Activated T-cell treated with anti-CD3 and anti-CD28 coated beads for 4 hours (primary cell): ENCODE data around the gene JARID2.

Experiments used
- DNase-seq: peaks from one replicate; pipeline ENCODE4 v3.0.0-alpha.2; 2020

JARID2 gene

DNA sequence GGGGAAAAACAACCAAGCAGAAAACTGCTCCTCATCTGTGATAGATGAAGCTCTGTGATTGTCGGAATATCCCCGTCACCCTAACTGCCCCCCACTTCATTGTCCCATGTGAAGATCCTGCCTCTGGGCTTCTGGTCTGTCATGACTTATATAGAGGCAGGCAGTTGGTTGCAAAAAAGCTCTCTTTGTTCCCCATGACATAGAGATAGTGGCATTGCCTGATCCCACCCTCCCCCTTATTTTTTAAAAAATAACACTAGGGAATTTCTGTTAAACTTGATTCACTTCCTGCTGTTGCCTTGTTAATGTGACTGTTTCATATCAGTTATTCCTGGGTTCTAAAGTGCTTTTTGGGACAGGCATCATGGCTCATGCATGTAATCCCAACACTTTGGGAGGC, 203.1 kb downstream of the JARID2 start:
- no peak for DNase-seq

DNA sequence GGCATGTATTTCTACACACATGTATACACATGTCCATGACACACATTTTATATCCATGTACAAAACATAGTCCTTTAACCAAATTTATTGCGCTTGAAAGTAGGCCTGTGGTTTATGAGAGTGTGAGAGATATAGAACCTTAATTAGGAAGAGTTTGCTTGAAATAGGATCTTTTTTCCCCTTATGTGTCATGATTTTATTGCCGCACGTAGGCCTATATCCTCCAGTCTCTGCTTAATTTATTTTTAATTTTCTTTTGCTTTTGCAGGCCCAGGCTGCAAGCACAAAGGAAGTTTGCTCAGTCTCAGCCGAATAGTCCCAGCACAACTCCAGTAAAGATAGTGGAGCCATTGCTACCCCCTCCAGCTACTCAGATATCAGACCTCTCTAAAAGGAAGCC, 205.9 kb downstream of the JARID2 start:
- DNase-seq: no peak

DNA sequence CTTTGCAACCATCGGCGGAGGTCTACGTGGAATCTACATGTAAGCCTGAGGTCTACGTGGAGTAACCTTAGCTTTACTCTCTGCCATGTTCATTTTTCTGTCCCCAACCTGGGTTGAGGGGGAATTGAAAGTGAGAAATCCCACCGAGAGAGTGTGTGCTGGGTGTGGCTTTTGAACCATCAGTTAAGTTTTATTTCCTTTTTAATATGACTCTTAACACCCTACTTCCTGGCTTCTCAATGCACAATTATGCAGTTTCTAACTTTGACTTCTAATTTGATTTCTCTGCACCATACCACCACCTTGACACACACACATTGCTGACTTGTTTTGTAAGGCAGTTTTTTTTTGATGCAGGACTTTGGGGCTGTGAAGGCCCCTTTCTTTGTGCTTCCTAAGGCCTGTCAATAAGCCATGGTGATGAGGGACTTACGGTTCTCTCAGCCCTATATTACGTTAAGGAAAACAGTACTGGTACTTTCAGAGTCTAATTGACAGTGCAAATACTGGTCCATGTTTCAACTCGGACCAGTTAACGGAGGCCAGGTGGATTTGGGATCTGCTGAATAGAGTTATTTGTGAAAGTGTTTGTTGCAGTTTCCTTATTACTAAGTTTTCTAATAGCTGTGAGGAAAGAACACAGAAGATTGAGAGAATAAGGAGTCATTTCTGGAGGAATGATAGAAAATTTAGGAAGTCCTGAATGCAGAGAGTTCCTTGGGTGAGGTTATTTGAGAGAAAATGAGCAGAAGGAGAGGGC, 206.5 kb downstream of the JARID2 start:
- DNase-seq: no peak

DNA sequence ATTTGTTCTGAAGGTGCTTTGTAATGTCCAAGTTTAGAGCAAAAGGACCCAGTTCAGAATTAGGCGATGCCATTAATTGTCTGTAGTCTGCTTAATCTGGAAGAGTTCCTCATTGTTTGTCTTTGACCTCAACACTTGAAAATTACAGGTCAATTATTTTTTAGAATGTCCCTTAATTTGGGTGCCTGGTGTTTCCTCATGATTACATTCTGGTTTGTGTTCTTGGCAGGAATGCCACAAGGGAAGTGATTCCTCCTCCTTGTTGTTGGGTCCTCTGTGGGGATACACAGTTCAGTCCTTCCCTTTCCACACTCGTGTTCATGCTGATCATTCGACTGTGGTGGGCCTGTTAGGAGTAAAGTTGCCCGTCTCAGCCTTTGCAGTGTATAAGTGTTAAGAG, 207.3 kb downstream of the JARID2 start:
- no peak for DNase-seq

DNA sequence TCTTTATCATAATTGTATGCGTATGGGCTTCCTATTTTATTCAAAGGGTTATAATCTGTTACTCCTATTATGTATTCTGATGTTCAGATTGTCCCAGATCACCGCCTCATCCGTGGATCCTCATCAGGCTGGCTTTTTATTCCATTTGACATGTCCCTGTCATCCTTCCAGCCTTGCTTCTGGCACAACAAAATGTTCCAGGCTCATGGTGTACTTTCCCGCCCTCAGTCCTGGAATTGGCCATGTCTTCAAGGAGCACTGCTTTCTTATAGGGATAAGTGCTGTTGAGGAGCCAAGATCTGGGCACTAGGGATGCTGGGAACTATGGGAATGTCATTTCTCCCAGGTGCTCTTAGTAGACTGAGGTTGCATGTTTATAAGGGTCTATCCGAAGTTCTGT, 207.8 kb downstream of the JARID2 start:
- no peak for DNase-seq

DNA sequence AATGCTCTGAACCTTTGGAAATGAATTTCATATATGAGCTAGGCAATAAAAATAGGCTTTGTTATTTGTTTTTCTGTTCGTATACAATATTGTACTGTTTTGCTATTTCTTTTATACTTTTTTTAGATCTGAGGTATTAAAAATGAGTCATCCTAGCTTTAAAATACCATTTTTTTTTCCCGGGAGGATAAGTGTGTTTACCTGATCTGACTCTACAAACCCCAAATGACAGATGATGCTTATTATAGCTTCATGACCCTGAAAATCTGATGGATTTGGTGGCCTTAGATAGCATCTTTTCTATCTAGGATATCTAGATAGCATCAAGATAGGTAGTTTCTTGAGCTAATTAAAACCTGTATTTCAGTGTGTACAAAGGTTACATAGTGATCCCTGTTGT, 210.6 kb downstream of the JARID2 start:
- no peak for DNase-seq

DNA sequence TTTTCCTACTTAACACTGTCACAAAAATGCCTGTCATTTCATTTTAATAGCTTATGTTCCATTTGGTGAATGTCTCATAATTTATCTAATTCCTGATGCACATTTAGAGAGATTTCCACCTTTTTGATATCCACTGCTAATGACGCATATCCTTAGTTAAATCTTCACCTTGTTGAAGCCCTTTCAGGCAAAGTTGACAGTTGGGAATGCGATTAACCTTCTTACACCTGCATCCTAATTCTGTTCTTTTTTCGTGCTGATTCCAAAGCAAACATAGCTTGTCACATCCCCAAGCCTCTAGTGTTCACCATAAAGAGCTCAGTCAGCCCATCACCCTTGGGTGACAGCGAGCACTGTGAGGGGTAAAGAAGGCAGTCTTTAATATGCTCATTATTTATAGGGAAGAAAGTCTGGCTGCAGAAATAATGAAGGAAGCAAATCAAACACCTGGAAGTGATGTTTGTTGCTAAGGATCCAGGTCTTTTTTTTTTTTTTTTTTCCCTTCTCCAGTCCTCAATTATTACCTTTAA, 211.3 kb downstream of the JARID2 start:
- DNase-seq: no peak

DNA sequence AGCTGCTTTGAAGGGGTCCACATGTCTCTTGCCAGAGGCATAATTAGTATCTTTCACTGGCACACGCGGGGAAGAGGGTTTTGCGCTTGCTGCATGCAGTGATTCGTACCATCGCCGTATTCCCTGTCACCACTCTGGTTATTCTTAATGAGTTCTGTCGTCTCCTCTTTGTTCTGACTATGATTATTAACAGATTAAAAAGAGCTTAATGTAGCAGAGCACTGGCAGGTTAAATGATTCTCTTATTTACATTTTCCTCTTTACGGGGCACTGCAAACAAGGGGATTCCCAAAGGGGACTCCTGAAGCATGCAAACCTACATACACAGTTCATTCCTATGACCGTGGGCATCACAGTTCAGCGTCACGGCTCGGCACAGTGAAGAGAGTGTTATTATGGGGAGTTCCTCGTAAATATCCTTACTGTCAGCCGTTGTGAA, 212.2 kb downstream of the JARID2 start:
- no peak for DNase-seq

DNA sequence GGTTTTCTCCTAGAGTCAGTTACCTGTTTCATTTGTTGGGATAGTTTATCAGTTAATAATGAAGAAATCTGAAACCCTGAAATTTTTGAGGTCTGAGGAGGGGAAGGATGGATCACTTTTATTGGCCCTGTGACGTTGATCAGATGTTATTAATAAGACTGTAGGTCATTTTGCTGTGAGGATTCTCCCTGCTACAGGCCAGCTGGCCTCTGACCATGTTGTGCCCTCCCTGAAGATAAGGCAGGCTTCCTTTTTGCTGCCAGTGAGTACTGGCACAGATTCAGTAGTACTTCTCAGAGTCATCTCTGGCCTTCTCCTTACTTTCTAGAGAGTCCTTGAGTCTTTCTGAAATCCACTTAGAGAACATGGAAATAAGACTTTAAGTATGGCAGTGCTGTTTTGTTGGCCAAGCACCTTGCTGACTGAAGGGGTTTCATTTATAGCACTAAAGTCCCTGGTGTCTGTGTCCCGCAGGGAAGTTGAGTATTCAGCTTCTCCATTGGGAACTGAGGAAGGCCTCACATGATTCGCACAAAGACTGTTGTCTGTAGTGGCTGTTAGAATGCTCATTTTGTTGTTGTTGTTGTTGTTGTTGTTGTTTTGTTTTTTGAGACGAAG, 214.3 kb downstream of the JARID2 start:
- DNase-seq: no peak

DNA sequence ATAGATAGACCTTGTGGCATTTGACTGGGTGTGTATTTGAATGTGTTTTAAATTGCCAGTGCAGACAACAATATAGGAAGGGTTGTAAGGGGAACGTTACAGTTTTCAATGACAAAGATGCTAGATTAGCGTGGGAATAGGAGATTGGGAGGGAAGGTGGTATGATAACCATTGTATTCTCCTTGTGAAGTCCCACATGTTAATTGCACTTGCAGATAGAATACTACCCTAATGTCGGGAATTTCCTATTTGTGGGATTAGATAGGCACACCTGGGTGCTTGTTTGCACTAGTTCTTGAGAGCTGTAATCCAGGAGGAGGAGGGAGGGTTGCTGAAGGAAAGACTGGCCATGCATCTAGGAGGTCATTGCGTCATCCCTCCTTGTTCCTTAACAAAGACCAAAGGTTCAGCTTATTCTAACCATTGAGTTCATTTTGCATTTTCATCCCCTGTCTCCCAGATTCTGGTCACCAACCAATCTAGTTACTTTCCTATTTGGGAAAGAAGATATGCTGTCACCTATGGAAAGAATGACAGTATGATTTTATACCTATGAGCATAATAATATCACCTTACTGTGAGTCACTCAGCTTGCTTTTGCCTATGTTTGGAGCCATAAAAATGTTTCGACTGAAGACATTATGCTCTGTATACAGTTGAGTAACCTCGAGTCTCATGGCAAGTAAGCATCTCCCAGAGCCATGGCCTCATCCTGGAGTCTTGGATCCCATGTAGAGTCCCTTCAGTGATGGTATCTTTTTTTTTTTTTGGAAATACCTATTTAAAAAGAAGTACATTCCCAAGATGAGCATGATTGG, 215.5 kb downstream of the JARID2 start:
- DNase-seq: no peak

DNA sequence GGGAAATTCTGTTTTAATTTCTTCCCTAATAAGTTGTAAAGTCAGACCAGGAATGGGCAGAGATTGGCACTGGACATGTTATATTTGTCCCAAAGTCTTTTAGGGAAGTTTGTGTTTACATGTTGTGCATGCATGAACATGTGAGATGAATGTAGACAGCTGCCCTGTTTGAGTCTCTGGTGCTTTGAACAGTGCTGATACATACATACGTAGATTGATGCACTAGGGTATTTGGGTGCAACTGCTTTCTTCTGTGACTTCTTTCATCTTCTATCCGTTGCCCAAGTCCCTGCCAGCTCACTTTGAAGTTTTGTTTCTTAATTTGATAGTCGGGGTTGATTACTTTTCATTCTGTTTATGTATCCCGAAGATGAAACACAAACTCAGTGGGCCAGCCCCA, 216.4 kb downstream of the JARID2 start:
- DNase-seq: no peak

DNA sequence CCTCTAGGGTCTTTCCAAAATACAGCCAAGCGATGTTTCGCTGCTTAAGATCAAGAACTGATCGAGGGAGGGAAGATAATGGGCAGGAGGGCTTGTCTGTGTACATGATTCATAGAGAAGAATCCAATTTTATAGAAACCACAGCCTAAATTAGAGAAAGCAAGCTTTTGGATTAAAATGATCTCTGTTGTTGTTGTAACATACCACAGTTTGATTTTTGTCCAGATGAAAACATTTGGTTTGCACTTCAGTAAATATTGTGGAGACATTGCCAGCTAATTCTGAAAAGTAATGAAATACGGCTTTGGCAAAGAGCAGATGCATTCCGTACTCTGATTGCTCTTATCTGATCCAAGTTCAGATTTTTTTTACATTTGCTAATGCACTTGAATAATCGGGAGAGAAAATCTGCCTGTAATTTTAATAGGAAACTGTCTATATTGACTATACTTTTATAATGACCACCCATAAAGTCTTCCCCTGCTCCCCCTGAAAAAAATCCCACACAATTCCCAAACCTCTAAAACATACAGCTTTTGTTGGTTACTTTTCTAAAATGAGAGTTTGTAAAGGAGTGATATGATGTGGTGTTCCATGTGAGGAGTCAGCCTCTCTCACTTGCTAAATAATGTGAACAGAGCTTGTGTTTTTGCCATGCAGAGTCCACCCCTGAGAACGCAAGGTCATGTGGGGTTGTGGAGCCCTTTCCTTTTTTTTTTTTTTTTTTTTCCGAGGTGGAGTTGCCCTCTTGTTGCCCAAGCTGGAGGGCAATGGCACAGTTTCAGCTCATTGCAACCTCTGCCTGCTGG, 217.1 kb downstream of the JARID2 start:
- DNase-seq: no peak

DNA sequence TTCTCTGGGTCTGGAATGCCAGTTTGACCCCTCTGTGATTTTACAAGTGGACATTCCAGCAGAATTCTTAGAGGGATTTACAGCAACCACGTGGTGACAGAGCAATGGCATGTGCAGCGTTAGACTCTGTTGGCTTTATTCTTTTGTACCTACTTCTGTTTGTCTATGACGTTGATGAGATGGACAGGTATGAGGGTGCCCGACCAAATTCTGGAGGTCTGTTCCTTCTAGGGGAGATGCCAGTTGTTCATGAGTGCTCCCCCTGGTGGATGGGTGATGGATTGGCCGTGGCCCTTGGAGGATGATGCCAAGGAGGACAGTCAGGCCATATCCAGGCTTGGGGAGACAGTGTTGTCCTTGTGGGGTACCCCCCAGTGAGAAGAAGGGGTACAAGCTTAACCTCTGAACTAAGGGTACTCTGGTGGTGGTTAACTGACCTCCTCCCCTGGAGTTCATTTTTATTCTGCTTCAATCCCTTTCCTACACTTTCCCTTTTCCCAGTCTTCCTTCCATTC, 218.4 kb downstream of the JARID2 start:
- peak; percentile 51 for DNase-seq

DNA sequence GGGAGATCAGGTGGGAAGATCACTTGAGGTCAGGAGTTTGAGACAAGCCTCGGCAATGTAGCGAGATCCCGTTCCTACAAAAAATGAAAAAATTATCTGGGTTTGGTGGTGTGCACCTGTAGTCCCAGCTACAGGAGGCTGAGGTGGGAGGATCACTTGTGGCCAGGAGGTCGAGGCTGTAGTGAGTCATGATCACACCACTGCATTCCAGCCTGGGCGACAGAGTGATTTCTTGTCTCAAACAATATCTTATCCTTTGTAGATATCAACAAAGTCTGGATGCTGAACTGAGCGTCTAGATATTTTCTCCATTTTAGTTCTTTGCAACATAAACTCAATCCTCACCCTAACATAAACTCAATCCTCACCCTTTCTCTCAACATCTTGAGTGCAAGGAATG, 219.3 kb downstream of the JARID2 start:
- DNase-seq: no peak

DNA sequence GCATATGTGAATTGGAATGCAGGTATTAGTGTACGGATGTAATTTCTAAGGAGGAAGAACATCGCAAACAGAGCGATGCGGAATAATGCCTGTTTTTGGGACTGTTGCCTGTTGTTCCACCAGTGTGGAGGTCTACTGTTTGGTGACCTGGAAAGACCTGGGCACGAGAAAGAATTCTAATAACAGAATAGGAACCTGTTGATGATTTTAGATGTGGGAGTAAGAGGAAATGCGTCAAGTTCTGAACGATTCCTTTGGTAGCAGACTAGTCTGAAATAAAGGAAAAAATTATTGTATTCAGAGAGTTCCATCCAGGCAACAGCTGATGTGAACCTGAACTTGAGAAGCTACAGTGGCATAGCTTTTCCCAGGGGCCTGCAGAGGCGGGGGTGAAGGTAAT, 224.9 kb downstream of the JARID2 start:
- no peak for DNase-seq

DNA sequence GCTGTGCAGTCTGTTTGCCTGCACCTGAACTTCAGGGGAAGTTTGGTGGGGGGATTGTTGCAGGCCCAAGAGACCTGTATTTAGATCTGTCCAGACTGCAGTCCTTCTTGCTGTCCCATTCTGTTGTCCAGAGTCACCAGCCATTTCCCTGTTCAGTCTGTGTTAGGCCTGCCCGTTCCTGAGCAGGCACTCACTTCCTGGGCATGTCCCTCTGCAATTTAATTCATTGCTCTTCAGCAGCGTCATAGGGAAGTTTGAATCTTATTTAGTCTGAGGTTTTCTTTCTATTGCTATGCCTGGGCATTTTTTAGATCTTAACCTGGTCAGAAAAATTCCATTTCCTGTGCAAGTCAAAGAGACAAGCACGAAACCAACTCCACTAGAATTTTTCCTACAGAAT, 226.8 kb downstream of the JARID2 start:
- no peak for DNase-seq

DNA sequence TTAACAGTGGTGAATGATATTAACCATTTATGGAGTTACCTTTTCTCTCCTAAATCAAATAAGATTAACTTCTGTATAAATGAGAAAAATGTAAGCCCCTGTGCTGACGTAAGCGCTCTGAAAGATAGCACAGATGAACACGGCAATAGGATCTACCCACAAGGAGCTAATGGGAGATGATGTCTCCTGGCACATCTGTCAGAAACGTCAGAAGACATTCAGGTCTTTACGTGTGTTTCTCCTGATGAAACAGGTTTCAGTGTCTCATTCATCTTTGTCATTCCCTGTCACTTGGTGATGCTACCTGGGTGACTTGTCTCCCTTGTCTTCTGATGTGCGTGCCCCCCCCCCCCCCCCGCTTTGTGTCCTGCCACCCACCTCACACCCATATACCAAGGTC, 227.3 kb downstream of the JARID2 start:
- no peak for DNase-seq

DNA sequence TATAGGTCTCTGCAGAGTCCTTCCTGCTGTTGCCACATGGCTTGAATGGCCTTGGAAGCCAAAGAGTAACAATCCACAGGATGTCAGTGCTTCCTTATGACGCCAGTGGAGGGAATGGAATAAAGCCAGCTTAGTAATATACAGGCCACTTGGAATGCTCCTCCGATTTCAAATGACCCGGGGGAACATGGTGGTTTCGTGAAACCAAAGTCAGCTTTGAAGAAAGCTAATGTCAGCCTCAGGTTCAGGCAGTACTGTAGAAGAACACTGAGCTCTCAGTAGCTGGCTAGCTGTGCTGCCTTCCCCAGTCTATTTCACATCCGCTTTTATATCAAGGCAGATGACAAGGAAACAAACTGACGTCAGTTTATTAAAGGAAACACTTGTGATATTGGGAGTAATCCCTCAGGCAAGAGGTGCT, 227.9 kb downstream of the JARID2 start:
- no peak for DNase-seq

DNA sequence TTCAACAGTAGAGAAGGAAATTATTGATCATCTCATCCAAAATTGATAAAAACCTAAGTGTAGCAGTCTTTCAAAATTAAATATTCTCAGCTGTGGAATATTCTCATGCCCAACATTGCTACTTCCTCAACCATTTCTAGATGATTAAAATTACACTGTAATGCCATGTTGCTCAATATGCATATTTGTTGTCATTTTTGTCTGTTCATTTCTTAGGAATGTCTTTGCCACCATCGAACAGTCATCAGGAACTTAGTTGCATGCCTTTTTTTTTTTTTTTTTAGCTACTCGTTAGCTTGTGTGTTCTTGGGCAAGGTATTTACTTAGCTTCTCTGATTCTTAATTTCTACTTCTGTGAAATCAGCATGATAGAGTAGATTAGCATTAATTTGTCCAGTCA, 228.3 kb downstream of the JARID2 start:
- no peak for DNase-seq

DNA sequence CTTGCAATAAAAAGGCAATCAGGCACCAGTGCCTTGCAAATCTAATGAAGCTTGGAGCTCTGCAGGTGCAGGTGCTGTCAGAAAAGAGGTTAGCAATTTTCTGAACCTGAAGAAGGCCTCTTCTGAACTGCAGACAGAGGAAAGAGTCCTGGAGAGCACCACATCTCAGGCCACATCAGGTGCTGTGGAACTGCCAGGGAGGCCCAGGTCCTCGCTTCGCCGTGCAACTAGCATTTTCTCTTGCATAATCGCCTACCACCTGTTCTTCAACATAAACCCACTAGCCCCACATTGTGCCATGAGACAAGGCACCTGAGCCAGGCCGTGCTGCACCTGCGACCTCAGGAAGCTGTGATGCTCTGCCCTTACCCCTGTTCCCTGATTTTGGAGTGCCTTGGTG, 229.4 kb downstream of the JARID2 start:
- no peak for DNase-seq

DNA sequence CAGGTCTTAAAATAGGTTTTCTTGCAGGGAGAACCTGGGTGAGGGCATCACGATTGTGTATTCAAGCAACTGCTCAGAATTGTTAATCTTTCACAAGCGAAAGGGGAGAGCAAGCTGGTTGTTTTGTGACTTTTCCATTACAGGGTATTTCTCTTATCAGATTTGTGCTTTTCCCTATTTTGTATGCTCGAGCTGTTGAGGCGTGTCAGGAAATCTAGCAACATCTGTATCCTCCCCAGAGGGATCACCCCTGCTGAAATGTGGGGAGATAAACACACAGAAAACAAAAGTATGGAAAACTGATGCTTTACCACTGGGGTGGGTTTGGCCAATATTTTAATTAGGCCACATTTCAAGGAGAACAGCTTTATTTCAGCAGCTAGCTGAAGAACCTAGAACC, 230.0 kb downstream of the JARID2 start:
- DNase-seq: no peak

DNA sequence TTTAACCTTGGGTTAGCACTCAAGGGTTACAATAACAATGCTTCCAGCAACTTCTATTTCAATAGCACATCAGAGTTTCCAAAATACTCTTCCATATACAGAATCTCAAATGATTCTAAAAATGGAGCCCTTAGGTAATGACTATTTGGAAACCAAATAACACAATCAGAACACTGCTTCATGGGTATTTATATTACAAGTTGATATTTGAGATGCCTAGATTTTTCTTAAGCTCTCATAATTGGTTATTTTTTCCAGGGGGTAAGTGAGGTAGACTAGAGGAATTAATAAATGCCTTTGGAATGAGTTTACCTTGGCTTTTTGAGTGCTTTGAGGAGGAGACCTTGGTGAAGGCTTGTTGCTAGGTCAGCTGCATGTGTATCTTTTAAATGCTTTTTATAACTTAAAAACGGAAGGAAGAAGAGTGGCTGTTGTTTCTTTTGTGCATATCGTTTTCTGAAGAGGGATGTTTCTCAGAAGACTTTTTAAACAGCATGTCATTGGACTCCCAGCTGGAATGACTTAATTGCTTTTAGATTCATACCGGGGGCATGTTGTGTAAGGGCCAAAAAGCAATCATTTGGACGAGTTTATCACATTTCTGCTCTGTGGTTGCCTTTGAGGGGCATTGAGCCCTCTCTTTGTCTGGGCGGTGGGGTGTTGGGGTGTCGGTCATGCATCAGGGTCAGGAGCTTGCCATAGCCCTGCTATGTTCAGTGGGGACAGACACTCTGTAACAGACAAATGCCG, 230.9 kb downstream of the JARID2 start:
- DNase-seq: no peak
